ENCODE results near the gene CALHM2. TPM values are rescaled to one million over a fixed set of nuclear protein-coding genes. Genes with fewer than 3 reads are reported as not detected.
A peak's percentile ranks its signal among the peaks of the same experiment; 100 is the strongest.

CALHM2 gene
- total RNA-seq, 2 donors from 2014 or later: 11.2 to 12.7 TPM

- Mint-ChIP-seq H3K27ac (peak overlapping the region; percentile 79 to 86), H3K36me3 (peaks cover 6% of the 10 kb centered on the region), H3K27me3 (no peaks in the 10 kb centered on the region), H3K4me1 (ENCODE audit: low read depth in 2 of 2) (peaks cover 33 to 57% of the 10 kb centered on the region in 2 donors), H3K9me3 (no peaks in the 10 kb centered on the region), H3K4me3 (peak overlapping the region; percentile 89)
- ATAC-seq (peak; percentile 76 to 81), DNase-seq (ENCODE audit: low spot score) (peak; percentile 70)
Observed at GRCh38 chr10:103451091-103451813, 918 bp downstream of the CALHM2 start.

GRCh38 chr10:103450201-103450695 lies 1.9 kb downstream of the CALHM2 start:
- ATAC-seq (no peak), DNase-seq (ENCODE audit: low spot score) (no peak)
- Mint-ChIP-seq H3K4me1 (ENCODE audit: low read depth in 2 of 2) (peaks cover 33 to 62% of the 10 kb centered on the region in 2 donors), H3K36me3 (peaks cover 6% of the 10 kb centered on the region), H3K27ac (peak overlapping the region; percentile 79 to 86), H3K4me3 (peak overlapping the region; percentile 89), H3K27me3 (no peaks in the 10 kb centered on the region), H3K9me3 (no peaks in the 10 kb centered on the region)

- Mint-ChIP-seq H3K27me3 (no peaks in the 10 kb centered on the region), H3K27ac (peak overlapping the region; percentile 79 to 86), H3K4me3 (peak overlapping the region; percentile 61), H3K4me1 (ENCODE audit: low read depth in 2 of 2) (peaks cover 33 to 67% of the 10 kb centered on the region in 2 donors), H3K9me3 (no peaks in the 10 kb centered on the region), H3K36me3 (peaks cover 6% of the 10 kb centered on the region)
- no peak for ATAC-seq
- DNase-seq (ENCODE audit: low spot score): no peak
Observed at GRCh38 chr10:103449208-103450144, 2.7 kb downstream of the CALHM2 start.

DNA sequence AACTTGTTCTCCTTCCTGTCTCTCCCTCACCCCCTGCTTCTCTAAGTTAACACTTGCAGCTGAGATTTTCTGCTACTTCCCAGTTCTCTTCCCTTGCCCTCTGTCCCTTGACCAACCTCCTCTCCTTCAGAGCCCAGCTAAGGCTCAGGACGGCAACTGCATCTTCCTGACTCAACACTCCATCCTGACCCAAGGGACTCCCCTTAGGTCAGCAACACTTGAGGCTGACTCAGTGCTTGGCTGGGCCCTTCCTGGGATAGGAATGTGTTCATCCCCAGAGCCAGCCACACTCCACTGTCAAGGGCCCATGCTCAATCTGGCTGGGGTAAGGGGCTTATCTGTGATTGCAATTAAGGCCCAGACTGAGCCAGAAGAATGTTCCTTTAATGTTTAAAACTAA lies 3.4 kb downstream of the CALHM2 start:
- Mint-ChIP-seq H3K36me3 (peaks cover 6% of the 10 kb centered on the region), H3K9me3 (no peaks in the 10 kb centered on the region), H3K27me3 (no peaks in the 10 kb centered on the region), H3K4me1 (ENCODE audit: low read depth in 2 of 2) (peaks cover 30 to 64% of the 10 kb centered on the region in 2 donors), H3K27ac (peak overlapping the region; percentile 79 to 86), H3K4me3 (no peak overlapping the region)
- ATAC-seq (no peak), DNase-seq (ENCODE audit: low spot score) (no peak)

GRCh38 chr10:103447187-103447586 lies 5.0 kb downstream of the CALHM2 start:
- Mint-ChIP-seq H3K4me3 (no peak overlapping the region), H3K9me3 (no peaks in the 10 kb centered on the region), H3K27me3 (no peaks in the 10 kb centered on the region), H3K36me3 (peaks cover 6% of the 10 kb centered on the region), H3K27ac (peak overlapping the region in 1 of 2 donors; percentile 79), H3K4me1 (ENCODE audit: low read depth in 2 of 2) (peaks cover 26 to 54% of the 10 kb centered on the region in 2 donors)
- no peak for DNase-seq (ENCODE audit: low spot score)
- ATAC-seq: no peak

GRCh38 chr10:103445767-103446567 lies 6.2 kb downstream of the CALHM2 start:
- H3K4me1 Mint-ChIP-seq (ENCODE audit: low read depth in 2 of 2): peaks cover 23 to 47% of the 10 kb centered on the region in 2 donors
- H3K4me3 Mint-ChIP-seq: no peak overlapping the region
- H3K27ac Mint-ChIP-seq: peak overlapping the region in 1 of 2 donors; percentile 23
- H3K9me3 Mint-ChIP-seq: no peaks in the 10 kb centered on the region
- ATAC-seq (no peak), DNase-seq (ENCODE audit: low spot score) (no peak)
- no peaks in the 10 kb centered on the region for H3K27me3 Mint-ChIP-seq
- peaks cover 6% of the 10 kb centered on the region for H3K36me3 Mint-ChIP-seq

DNA sequence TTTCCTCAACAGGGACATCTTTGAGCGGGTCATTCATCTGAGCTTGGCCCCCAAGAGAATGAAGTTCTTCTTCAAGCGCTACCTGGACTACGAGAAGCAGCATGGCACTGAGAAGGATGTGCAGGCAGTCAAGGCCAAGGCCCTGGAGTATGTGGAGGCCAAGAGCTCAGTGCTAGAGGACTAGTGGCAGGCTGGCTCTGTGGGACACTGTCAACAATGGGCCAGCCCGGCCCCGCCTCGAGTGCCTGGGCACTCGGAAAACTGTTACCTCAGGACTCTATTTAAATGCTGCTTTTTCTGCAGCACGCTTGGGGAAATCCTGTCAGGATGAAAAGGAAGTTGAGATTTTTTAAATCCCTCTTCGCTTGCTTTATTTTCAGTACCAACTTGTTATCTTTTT lies 6.8 kb downstream of the CALHM2 start:
- peaks cover 7% of the 10 kb centered on the region for H3K36me3 Mint-ChIP-seq
- H3K4me1 Mint-ChIP-seq (ENCODE audit: low read depth in 2 of 2): peaks cover 17 to 44% of the 10 kb centered on the region in 2 donors
- ATAC-seq (no peak), DNase-seq (ENCODE audit: low spot score) (no peak)
- peak overlapping the region in 1 of 2 donors; percentile 9 for H3K27ac Mint-ChIP-seq
- no peaks in the 10 kb centered on the region for H3K9me3 Mint-ChIP-seq
- H3K4me3 Mint-ChIP-seq: no peak overlapping the region
- H3K27me3 Mint-ChIP-seq: no peaks in the 10 kb centered on the region

DNA sequence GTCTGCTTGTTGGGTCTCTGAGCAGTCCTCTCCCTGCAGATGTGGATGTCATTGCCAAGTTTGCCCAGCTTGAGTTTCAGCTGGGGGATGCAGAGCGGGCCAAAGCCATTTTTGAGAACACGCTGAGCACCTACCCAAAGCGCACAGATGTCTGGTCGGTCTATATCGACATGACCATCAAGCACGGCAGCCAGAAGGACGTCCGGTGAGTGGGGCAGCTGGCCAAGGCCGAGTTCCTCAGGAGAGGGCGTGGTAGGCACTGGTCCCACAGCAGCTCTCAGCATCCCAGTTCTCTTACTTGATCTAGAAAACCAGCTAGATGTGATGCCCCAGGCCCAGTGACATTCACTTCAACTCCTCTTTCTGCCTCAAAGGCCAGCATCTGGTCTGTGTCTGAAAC lies 7.7 kb downstream of the CALHM2 start:
- H3K4me1 Mint-ChIP-seq (ENCODE audit: low read depth in 2 of 2): peaks cover 11 to 39% of the 10 kb centered on the region in 2 donors
- no peak overlapping the region for H3K4me3 Mint-ChIP-seq
- no peaks in the 10 kb centered on the region for H3K27me3 Mint-ChIP-seq
- ATAC-seq (no peak), DNase-seq (ENCODE audit: low spot score) (no peak)
- H3K9me3 Mint-ChIP-seq: no peaks in the 10 kb centered on the region
- H3K27ac Mint-ChIP-seq: peak overlapping the region in 1 of 2 donors; percentile 68
- peaks cover 16% of the 10 kb centered on the region for H3K36me3 Mint-ChIP-seq

DNA sequence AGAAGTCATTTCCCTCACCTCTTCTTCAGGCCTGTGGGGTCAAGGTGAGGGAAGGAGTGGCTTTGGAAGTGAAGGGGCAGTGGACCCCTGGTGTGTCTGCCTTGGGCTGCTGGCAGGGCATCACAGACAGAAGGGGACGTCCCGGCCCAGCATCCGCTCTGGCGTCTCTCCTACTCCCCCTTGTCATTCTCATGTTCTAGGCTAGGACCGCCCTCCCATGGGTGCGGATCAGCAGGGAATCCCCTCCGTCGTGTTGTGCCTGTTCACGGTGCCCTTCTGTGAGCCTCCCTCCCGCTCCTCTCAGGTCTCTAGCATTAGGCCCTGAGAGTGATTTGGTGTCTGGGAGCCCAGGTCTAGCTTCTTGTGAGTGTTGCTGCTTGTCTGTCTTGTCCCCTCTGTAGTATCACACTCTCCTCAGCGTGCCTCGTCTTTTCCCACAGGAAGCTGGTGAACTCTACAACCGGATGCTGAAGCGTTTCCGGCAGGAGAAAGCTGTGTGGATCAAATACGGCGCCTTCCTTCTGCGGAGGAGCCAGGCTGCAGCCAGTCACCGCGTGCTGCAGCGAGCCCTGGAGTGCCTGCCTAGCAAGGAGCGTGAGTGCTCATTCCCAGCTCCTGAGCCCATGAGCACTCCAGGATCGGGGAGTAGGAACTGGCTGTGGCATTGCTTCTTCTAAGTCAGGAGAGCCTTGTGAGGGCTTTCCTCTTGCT lies 8.5 kb downstream of the CALHM2 start:
- Mint-ChIP-seq H3K9me3 (no peaks in the 10 kb centered on the region), H3K27ac (peak overlapping the region in 1 of 2 donors; percentile 68), H3K4me1 (ENCODE audit: low read depth in 2 of 2) (peaks cover 2 to 30% of the 10 kb centered on the region in 2 donors), H3K4me3 (no peak overlapping the region), H3K27me3 (no peaks in the 10 kb centered on the region), H3K36me3 (peaks cover 14% of the 10 kb centered on the region)
- DNase-seq (ENCODE audit: low spot score) (no peak), ATAC-seq (no peak)

- peaks cover 23% of the 10 kb centered on the region for H3K36me3 Mint-ChIP-seq
- no peak overlapping the region for H3K4me3 Mint-ChIP-seq
- H3K27me3 Mint-ChIP-seq: no peaks in the 10 kb centered on the region
- H3K9me3 Mint-ChIP-seq: no peaks in the 10 kb centered on the region
- ATAC-seq: no peak
- peaks cover 0 to 22% of the 10 kb centered on the region in 2 donors for H3K4me1 Mint-ChIP-seq (ENCODE audit: low read depth in 2 of 2)
- no peak overlapping the region for H3K27ac Mint-ChIP-seq
- DNase-seq (ENCODE audit: low spot score): no peak
Observed at GRCh38 chr10:103442031-103442461, 10.1 kb downstream of the CALHM2 start.

DNA sequence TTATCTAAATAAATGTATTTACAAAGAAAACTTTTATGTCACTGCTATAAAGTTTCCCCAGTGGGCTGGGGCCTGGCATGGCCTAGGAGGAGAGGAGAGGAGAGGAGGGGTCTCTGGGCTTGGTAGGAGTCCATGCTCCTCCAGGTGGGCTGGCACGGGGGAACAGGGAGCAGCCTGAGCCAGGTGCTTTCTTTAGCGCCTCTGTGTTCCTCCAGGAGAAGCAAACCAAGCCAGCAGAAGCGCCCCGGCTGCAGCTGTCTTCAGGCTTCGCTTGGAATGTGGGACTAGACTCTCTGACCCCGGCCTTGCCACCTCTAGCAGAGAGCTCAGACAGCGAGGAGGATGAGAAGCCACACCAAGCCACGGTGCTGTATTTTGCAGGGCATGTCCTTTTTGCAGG lies 10.6 kb downstream of the CALHM2 start:
- H3K9me3 Mint-ChIP-seq: no peaks in the 10 kb centered on the region
- no peak overlapping the region for H3K27ac Mint-ChIP-seq
- H3K4me3 Mint-ChIP-seq: no peak overlapping the region
- ATAC-seq (no peak), DNase-seq (ENCODE audit: low spot score) (no peak)
- H3K27me3 Mint-ChIP-seq: no peaks in the 10 kb centered on the region
- H3K4me1 Mint-ChIP-seq (ENCODE audit: low read depth in 2 of 2): peaks cover 0 to 19% of the 10 kb centered on the region in 2 donors
- peaks cover 23% of the 10 kb centered on the region for H3K36me3 Mint-ChIP-seq

DNA sequence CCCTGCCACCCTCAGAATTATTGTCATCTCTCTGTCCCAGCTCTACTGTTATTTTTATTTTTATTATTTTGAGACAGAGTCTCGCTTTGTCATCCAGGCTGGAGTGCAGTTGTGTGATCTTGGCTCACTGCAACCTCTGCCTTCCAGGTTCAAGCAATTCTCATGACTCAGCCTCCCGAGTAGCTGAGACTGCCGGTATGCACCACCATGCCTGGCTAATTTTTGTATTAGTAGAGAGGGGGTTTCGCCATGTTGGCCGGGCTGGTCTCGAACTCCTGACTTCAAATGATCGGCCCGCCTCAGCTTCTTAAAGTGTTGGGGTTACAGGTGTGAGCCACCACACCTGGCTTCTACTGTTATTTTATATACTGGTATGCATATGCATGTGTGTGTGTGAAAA lies 11.0 kb downstream of the CALHM2 start:
- Mint-ChIP-seq H3K27me3 (no peaks in the 10 kb centered on the region), H3K9me3 (no peaks in the 10 kb centered on the region), H3K27ac (no peak overlapping the region), H3K36me3 (peaks cover 23% of the 10 kb centered on the region), H3K4me3 (no peak overlapping the region), H3K4me1 (ENCODE audit: low read depth in 2 of 2) (peaks cover 0 to 16% of the 10 kb centered on the region in 2 donors)
- no peak for DNase-seq (ENCODE audit: low spot score)
- ATAC-seq: no peak

DNA sequence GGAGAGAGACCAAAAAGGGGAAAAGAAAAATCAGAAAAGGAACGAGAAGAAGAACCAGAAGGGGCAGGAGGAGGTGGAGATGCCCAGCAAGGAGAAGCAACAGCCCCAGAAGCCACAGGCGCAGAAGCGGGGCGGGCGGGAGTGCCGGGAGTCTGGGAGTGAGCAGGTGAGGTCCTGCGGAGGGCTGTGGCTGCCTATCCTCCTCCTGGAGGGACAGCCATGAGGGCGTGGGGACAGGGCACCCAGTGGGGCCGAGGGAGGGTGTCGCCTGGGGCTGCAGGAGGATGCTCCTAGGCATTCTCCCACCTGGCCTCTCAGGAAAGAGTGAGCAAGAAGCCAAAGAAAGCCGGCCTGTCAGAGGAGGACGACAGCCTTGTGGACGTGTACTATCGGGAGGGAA lies 11.8 kb downstream of the CALHM2 start:
- H3K36me3 Mint-ChIP-seq: peaks cover 23% of the 10 kb centered on the region
- peaks cover 0 to 13% of the 10 kb centered on the region in 2 donors for H3K4me1 Mint-ChIP-seq (ENCODE audit: low read depth in 2 of 2)
- no peaks in the 10 kb centered on the region for H3K27me3 Mint-ChIP-seq
- no peak overlapping the region for H3K4me3 Mint-ChIP-seq
- no peaks in the 10 kb centered on the region for H3K9me3 Mint-ChIP-seq
- H3K27ac Mint-ChIP-seq: peak overlapping the region in 1 of 2 donors; percentile 50
- DNase-seq (ENCODE audit: low spot score) (no peak), ATAC-seq (no peak)
